ENCODE measurements around the gene BCR. TPM values are rescaled to one million over a fixed set of nuclear protein-coding genes. Genes with fewer than 3 reads are reported as not detected.

BCR gene
- total and polyA plus RNA-seq, 2 donors: 17.9 to 22.8 TPM

GRCh38 chr22:23225724-23226496, 45.6 kb downstream of the BCR start:
- peaks cover 7 to 14% of the 10 kb centered on the region in 2 donors for H3K36me3 ChIP-seq (ENCODE audit: control insufficient read depth in 2 of 2, insufficient read depth in 2 of 2, low read length in 1 of 2)
- H3K4me3 ChIP-seq (ENCODE audit: low read length in 2 of 2): no peak overlapping the region
- no peaks in the 10 kb centered on the region for H3K27me3 ChIP-seq (ENCODE audit: control insufficient read depth in 2 of 2, insufficient read depth in 1 of 2, low read length in 1 of 2)
- 76% methylated on average over 8 of the region's 8 CpGs for WGBS
- H3K4me1 ChIP-seq (ENCODE audit: control insufficient read depth in 2 of 2, insufficient read depth in 2 of 2, low read length in 2 of 2): peaks cover 28 to 52% of the 10 kb centered on the region in 2 donors
- DNase-seq (ENCODE audit: low read depth in 6 of 9, low spot score in 9 of 9): peak in 2 of 9 donors; percentile 42 to 73
- H3K27ac ChIP-seq (ENCODE audit: low read depth in 1 of 2, low read length in 1 of 2): peak overlapping the region; percentile 6 to 56
- H3K9me3 ChIP-seq (ENCODE audit: control insufficient read depth in 2 of 2, insufficient read depth in 1 of 2, low read length in 1 of 2): peaks cover 0 to 5% of the 10 kb centered on the region in 2 donors

- Histone ChIP-seq H3K27ac (ENCODE audit: low read depth in 1 of 2, low read length in 1 of 2) (peak overlapping the region in 1 of 2 donors; percentile 56), H3K4me1 (ENCODE audit: control insufficient read depth in 2 of 2, insufficient read depth in 2 of 2, low read length in 2 of 2) (peaks cover 23 to 46% of the 10 kb centered on the region in 2 donors), H3K9me3 (ENCODE audit: control insufficient read depth in 2 of 2, insufficient read depth in 1 of 2, low read length in 1 of 2) (peaks cover 0 to 5% of the 10 kb centered on the region in 2 donors), H3K4me3 (ENCODE audit: low read length in 2 of 2) (no peak overlapping the region), H3K27me3 (ENCODE audit: control insufficient read depth in 2 of 2, insufficient read depth in 1 of 2, low read length in 1 of 2) (no peaks in the 10 kb centered on the region), H3K36me3 (ENCODE audit: control insufficient read depth in 2 of 2, insufficient read depth in 2 of 2, low read length in 1 of 2) (peaks cover 7 to 14% of the 10 kb centered on the region in 2 donors)
- DNase-seq (ENCODE audit: low read depth in 6 of 9, low spot score in 9 of 9): no peak
These were observed 46.2 kb downstream of the BCR start for GRCh38 chr22:23226497-23226850.

- no peak for DNase-seq (ENCODE audit: low read depth in 6 of 9, low spot score in 9 of 9)
- Histone ChIP-seq H3K4me3 (ENCODE audit: low read length in 2 of 2) (no peak overlapping the region), H3K9me3 (ENCODE audit: control insufficient read depth in 2 of 2, insufficient read depth in 1 of 2, low read length in 1 of 2) (peaks cover 0 to 5% of the 10 kb centered on the region in 2 donors), H3K36me3 (ENCODE audit: control insufficient read depth in 2 of 2, insufficient read depth in 2 of 2, low read length in 1 of 2) (peaks cover 7 to 14% of the 10 kb centered on the region in 2 donors), H3K4me1 (ENCODE audit: control insufficient read depth in 2 of 2, insufficient read depth in 2 of 2, low read length in 2 of 2) (peaks cover 18 to 40% of the 10 kb centered on the region in 2 donors), H3K27me3 (ENCODE audit: control insufficient read depth in 2 of 2, insufficient read depth in 1 of 2, low read length in 1 of 2) (no peaks in the 10 kb centered on the region), H3K27ac (ENCODE audit: low read depth in 1 of 2, low read length in 1 of 2) (no peak overlapping the region)
- WGBS: 98% methylated on average over 1 of the region's 1 CpG
These were observed 47.1 kb downstream of the BCR start for GRCh38 chr22:23227380-23227779.

- Histone ChIP-seq H3K4me1 (ENCODE audit: control insufficient read depth in 2 of 2, insufficient read depth in 2 of 2, low read length in 2 of 2) (peaks cover 10 to 29% of the 10 kb centered on the region in 2 donors), H3K27me3 (ENCODE audit: control insufficient read depth in 2 of 2, insufficient read depth in 1 of 2, low read length in 1 of 2) (no peaks in the 10 kb centered on the region), H3K27ac (ENCODE audit: low read depth in 1 of 2, low read length in 1 of 2) (no peak overlapping the region), H3K9me3 (ENCODE audit: control insufficient read depth in 2 of 2, insufficient read depth in 1 of 2, low read length in 1 of 2) (peaks cover 0 to 5% of the 10 kb centered on the region in 2 donors), H3K4me3 (ENCODE audit: low read length in 2 of 2) (no peak overlapping the region), H3K36me3 (ENCODE audit: control insufficient read depth in 2 of 2, insufficient read depth in 2 of 2, low read length in 1 of 2) (peaks cover 7 to 14% of the 10 kb centered on the region in 2 donors)
- WGBS: over 99% methylated on average over 2 of the region's 2 CpGs
- DNase-seq (ENCODE audit: low read depth in 6 of 9, low spot score in 9 of 9): no peak
These were observed 48.2 kb downstream of the BCR start for GRCh38 chr22:23228503-23228902.

- Histone ChIP-seq H3K9me3 (ENCODE audit: control insufficient read depth in 2 of 2, insufficient read depth in 1 of 2, low read length in 1 of 2) (peaks cover 0 to 5% of the 10 kb centered on the region in 2 donors), H3K27ac (ENCODE audit: low read depth in 1 of 2, low read length in 1 of 2) (no peak overlapping the region), H3K36me3 (ENCODE audit: control insufficient read depth in 2 of 2, insufficient read depth in 2 of 2, low read length in 1 of 2) (peaks cover 7 to 14% of the 10 kb centered on the region in 2 donors), H3K27me3 (ENCODE audit: control insufficient read depth in 2 of 2, insufficient read depth in 1 of 2, low read length in 1 of 2) (no peaks in the 10 kb centered on the region), H3K4me1 (ENCODE audit: control insufficient read depth in 2 of 2, insufficient read depth in 2 of 2, low read length in 2 of 2) (peaks cover 10 to 22% of the 10 kb centered on the region in 2 donors), H3K4me3 (ENCODE audit: low read length in 2 of 2) (no peak overlapping the region)
- no peak for DNase-seq (ENCODE audit: low read depth in 6 of 9, low spot score in 9 of 9)
- WGBS: 96% methylated on average over 4 of the region's 4 CpGs
These were observed 49.3 kb downstream of the BCR start for GRCh38 chr22:23229646-23230045.

GRCh38 chr22:23230348-23231068, 50.2 kb downstream of the BCR start:
- DNase-seq (ENCODE audit: low read depth in 6 of 9, low spot score in 9 of 9): no peak
- Histone ChIP-seq H3K27ac (ENCODE audit: low read depth in 1 of 2, low read length in 1 of 2) (no peak overlapping the region), H3K4me3 (ENCODE audit: low read length in 2 of 2) (no peak overlapping the region), H3K36me3 (ENCODE audit: control insufficient read depth in 2 of 2, insufficient read depth in 2 of 2, low read length in 1 of 2) (peaks cover 7 to 12% of the 10 kb centered on the region in 2 donors), H3K9me3 (ENCODE audit: control insufficient read depth in 2 of 2, insufficient read depth in 1 of 2, low read length in 1 of 2) (peaks cover 0 to 5% of the 10 kb centered on the region in 2 donors), H3K27me3 (ENCODE audit: control insufficient read depth in 2 of 2, insufficient read depth in 1 of 2, low read length in 1 of 2) (no peaks in the 10 kb centered on the region), H3K4me1 (ENCODE audit: control insufficient read depth in 2 of 2, insufficient read depth in 2 of 2, low read length in 2 of 2) (peaks cover 10 to 18% of the 10 kb centered on the region in 2 donors)
- WGBS: 98% methylated on average over 10 of the region's 10 CpGs

- peaks cover 0 to 5% of the 10 kb centered on the region in 2 donors for H3K9me3 ChIP-seq (ENCODE audit: control insufficient read depth in 2 of 2, insufficient read depth in 1 of 2, low read length in 1 of 2)
- H3K27ac ChIP-seq (ENCODE audit: low read depth in 1 of 2, low read length in 1 of 2): no peak overlapping the region
- H3K4me3 ChIP-seq (ENCODE audit: low read length in 2 of 2): no peak overlapping the region
- H3K4me1 ChIP-seq (ENCODE audit: control insufficient read depth in 2 of 2, insufficient read depth in 2 of 2, low read length in 2 of 2): peaks cover 10 to 13% of the 10 kb centered on the region in 2 donors
- peaks cover 7 to 12% of the 10 kb centered on the region in 2 donors for H3K36me3 ChIP-seq (ENCODE audit: control insufficient read depth in 2 of 2, insufficient read depth in 2 of 2, low read length in 1 of 2)
- 90% methylated on average over 5 of the region's 5 CpGs for WGBS
- no peak for DNase-seq (ENCODE audit: low read depth in 6 of 9, low spot score in 9 of 9)
- H3K27me3 ChIP-seq (ENCODE audit: control insufficient read depth in 2 of 2, insufficient read depth in 1 of 2, low read length in 1 of 2): no peaks in the 10 kb centered on the region
These were observed 51.3 kb downstream of the BCR start for GRCh38 chr22:23231471-23232093.

- peaks cover 0 to 5% of the 10 kb centered on the region in 2 donors for H3K9me3 ChIP-seq (ENCODE audit: control insufficient read depth in 2 of 2, insufficient read depth in 1 of 2, low read length in 1 of 2)
- DNase-seq (ENCODE audit: low read depth in 6 of 9, low spot score in 9 of 9): no peak
- H3K27ac ChIP-seq (ENCODE audit: low read depth in 1 of 2, low read length in 1 of 2): no peak overlapping the region
- peaks cover 5 to 16% of the 10 kb centered on the region in 2 donors for H3K4me1 ChIP-seq (ENCODE audit: control insufficient read depth in 2 of 2, insufficient read depth in 2 of 2, low read length in 2 of 2)
- no peak overlapping the region for H3K4me3 ChIP-seq (ENCODE audit: low read length in 2 of 2)
- H3K36me3 ChIP-seq (ENCODE audit: control insufficient read depth in 2 of 2, insufficient read depth in 2 of 2, low read length in 1 of 2): peaks cover 6 to 12% of the 10 kb centered on the region in 2 donors
- H3K27me3 ChIP-seq (ENCODE audit: control insufficient read depth in 2 of 2, insufficient read depth in 1 of 2, low read length in 1 of 2): no peaks in the 10 kb centered on the region
- WGBS: 98% methylated on average over 9 of the region's 9 CpGs
These were observed 52.0 kb downstream of the BCR start for GRCh38 chr22:23232094-23232905.
